Large intestine (tissue), 3 donors: ENCODE data around the gene JMJD7. TPM values are rescaled to one million over a fixed set of nuclear protein-coding genes. Genes with fewer than 3 reads are reported as not detected.

Experiments
- DNase-seq, 2 donors: peaks; one replicate each; pipeline versions ENCODE4 v3.0.0 to v3.0.0-alpha.2; 2013
- H3K27ac ChIP-seq: one replicate; pipeline ENCODE4 v1.5.1; 2013; ENCODE audit warnings: low read length
- H3K27me3 ChIP-seq: 2 replicates; pipeline ENCODE4 v1.6.1; 2013; ENCODE audit warnings: low read length; ENCODE audit not compliant: control insufficient read depth, insufficient read depth
- H3K36me3 ChIP-seq: 2 replicates; pipeline ENCODE4 v1.6.1; 2013; ENCODE audit warnings: low read length; ENCODE audit not compliant: control insufficient read depth, insufficient read depth
- H3K4me1 ChIP-seq: one replicate; pipeline ENCODE4 v1.6.1; 2013; ENCODE audit warnings: low read length; ENCODE audit not compliant: control insufficient read depth, insufficient read depth
- H3K4me3 ChIP-seq: one replicate; pipeline ENCODE4 v1.5.1; 2013; ENCODE audit warnings: low read length
- H3K9me3 ChIP-seq: one replicate; pipeline ENCODE4 v1.6.1; 2013; ENCODE audit warnings: mild to moderate bottlenecking, low read depth, low read length, moderate library complexity; ENCODE audit not compliant: control insufficient read depth
- WGBS: methylation state at CpG from one replicate; pipeline ENCODE4 v1.1.5; 2013; ENCODE audit warnings: low lambda C conversion rate; ENCODE audit not compliant: insufficient coverage; 5-methylcytosine and 5-hydroxymethylcytosine counted together
- polyA plus RNA-seq: library from polyadenylated mRNA; unstranded; fragments of 120-200 nt; gene quantifications from one replicate; pipeline ENCODE4 v1.2.1, GENCODE V29; 2013

JMJD7 gene
- polyA plus RNA-seq, 1 donor = 10.2 TPM

DNA sequence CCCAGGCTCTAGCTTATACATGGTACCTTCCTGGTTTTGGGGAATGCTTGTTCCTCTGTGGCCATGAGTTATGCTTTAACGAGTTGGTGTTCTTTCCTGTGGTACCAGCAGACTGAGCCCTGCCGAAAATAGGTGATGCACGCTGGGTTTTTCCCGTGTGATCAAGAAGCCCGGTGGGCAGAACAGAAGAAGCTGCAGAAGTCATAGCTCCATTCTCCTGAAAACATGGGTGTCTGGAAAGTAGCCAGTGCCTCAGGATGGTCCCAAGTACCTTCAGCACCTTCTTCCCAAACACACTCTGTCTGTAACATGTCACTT, 28.4 kb upstream of the JMJD7 start:
- DNase-seq = no peak
- no CpG with 5 or more reads among the region's 5 CpGs for WGBS
- Histone ChIP-seq H3K36me3 (peaks cover 22% of the 10 kb centered on the region), H3K9me3 (no peaks in the 10 kb centered on the region), H3K27ac (no peak overlapping the region), H3K27me3 (no peaks in the 10 kb centered on the region), H3K4me3 (no peak overlapping the region), H3K4me1 (peaks cover 24% of the 10 kb centered on the region)

DNA sequence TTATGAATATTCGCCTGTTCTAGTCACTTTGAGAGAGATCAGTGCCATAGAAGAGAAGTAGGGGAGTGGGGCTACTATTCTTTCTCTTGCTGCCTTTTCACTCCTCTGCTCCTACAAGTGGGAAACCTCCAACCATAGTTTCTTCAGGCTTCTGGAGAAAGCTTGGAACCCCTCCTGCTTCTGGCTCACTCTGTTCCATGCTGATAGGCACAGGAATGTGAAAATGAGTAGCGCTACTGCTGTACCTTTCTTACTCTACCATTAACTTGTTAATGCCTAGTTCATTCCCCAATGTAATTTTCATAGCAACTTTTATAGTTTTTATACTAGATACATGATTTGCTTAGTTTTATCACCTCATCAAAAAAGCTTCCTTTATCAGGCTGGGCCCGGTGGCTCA, 26.7 kb upstream of the JMJD7 start:
- 90% methylated on average over 2 of the region's 3 CpGs for whole genome bisulfite sequencing
- H3K27me3 ChIP-seq = no peaks in the 10 kb centered on the region
- peaks cover 31% of the 10 kb centered on the region for H3K36me3 ChIP-seq
- H3K4me1 ChIP-seq = peaks cover 15% of the 10 kb centered on the region
- H3K4me3 ChIP-seq = no peak overlapping the region
- no peaks in the 10 kb centered on the region for H3K9me3 ChIP-seq
- DNase-seq = no peak
- H3K27ac ChIP-seq = no peak overlapping the region

DNA sequence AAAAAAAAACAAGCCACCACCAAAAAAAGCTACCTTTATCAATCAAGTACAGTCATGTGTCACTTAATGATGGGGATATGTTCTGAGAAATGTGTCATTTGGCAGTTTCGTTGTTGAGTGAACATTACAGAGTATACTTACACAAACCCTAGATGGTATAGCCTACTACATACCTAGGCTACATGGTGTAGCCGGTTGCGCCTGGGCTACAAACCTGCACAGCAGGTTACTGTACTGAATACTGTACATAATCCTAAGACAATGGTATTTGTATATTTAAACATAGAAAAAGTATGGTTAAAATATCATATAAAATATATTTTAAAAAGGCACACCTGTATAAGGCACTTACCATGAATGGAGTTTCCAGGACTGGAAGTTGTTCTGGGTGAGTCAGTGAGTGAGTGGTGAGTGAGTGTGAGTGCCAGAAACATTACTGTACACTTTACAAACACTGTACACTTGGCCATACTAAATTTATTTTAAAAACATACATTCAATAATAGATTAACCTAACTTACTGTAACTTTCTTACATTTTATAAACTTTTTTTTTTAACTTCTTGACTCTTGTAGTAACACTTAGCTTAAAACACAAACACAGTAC, 25.9 kb upstream of the JMJD7 start:
- no peak for DNase-seq
- peaks cover 31% of the 10 kb centered on the region for H3K36me3 ChIP-seq
- no CpG with 5 or more reads among the region's 3 CpGs for WGBS

DNA sequence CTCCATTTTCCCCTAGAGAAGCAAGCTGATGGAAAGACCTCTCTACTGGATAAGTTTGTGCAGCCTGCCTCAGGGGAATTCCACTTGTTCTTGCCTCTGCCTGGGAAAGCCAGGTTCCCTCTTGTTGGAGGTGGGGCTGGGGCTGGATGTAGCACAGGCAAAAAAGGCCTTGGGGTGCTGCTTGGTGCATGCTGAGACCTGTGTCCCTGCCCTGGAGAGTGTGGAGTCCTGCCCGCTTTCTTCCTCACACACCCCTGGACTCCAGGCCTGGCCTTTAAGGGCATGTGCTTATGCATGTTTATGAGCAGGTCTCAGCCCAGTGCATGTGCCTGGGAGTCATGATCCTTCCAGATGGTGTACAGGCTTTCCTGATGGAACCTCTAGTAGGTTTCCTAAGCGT, 23.5 kb upstream of the JMJD7 start:
- no peak overlapping the region for H3K27ac ChIP-seq
- H3K9me3 ChIP-seq = no peaks in the 10 kb centered on the region
- H3K27me3 ChIP-seq = no peaks in the 10 kb centered on the region
- no CpG with 5 or more reads among the region's 2 CpGs for WGBS
- no peak overlapping the region for H3K4me3 ChIP-seq
- peaks cover 31% of the 10 kb centered on the region for H3K36me3 ChIP-seq
- DNase-seq = no peak
- H3K4me1 ChIP-seq = peaks cover under 1% of the 10 kb centered on the region

More for the DNA sequence above, 25.9 kb upstream of the JMJD7 start:
- peaks cover 9% of the 10 kb centered on the region for H3K4me1 ChIP-seq
- H3K9me3 ChIP-seq = no peaks in the 10 kb centered on the region
- H3K27ac ChIP-seq = no peak overlapping the region
- no peaks in the 10 kb centered on the region for H3K27me3 ChIP-seq
- no peak overlapping the region for H3K4me3 ChIP-seq

DNA sequence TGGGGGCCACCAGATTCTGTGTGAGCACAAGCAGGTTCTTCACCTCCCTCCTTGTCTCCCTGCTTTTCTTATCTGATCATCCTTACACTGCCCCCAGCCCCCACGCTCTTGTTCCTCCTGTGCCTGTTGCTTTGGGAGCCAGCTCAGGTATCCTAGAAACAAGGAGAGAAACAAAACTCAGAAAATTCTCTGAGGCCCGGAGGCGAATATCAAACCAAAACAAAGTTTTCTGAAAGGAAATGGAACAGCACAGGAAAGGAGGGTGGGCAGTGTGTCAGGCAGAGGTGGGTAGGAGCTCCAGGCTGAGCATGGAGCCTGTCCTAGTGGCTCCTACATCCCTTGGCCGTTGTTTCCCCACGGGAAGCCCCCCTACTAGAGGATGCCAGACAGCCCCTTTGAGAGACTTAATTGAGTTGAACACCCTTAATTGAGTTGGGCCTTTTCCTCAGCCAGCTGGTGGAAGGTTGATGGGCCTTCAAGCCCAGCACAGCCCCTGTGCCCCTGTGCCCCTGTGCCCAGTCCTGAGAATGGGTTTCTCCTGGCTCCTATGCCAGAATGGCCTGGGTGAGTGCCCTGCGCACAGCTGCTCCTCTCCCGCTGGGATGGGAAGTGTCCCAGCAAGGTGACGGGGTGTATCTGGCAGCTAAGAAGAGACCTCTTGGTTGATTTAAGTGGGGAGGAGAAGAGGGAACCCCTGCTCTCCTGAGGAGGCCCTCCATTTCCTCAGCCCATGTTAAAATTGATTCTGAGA, 22.8 kb upstream of the JMJD7 start:
- Histone ChIP-seq H3K36me3 (peaks cover 33% of the 10 kb centered on the region), H3K27ac (no peak overlapping the region)
- no CpG with 5 or more reads among the region's 8 CpGs for WGBS

DNA sequence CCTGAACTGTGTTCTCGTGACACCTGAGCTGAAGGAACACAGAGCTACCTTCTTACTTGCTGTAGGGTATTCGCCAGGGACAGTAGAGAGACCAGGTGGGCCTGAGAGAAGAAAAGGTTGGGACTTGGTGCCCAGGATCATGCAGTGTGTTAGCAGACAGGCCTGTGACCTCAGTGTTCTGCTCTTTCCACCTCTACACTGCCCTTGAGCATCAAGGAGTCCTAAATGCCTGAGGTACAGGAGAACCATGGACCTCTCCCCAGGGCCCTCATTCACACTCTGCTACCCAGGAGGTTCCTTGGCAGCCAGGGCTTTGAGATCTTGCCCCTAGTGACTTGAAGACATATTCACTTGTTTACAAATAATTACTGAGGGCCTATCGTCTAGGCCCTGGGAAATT, 22.2 kb upstream of the JMJD7 start:
- Histone ChIP-seq H3K27me3 (no peaks in the 10 kb centered on the region), H3K9me3 (no peaks in the 10 kb centered on the region), H3K4me1 (no peaks in the 10 kb centered on the region), H3K27ac (no peak overlapping the region), H3K36me3 (peaks cover 29% of the 10 kb centered on the region), H3K4me3 (no peak overlapping the region)
- 60% methylated on average over 1 of the region's 3 CpGs for WGBS
- DNase-seq = no peak

More for the DNA sequence above, 22.8 kb upstream of the JMJD7 start:
- Histone ChIP-seq H3K9me3 (no peaks in the 10 kb centered on the region), H3K4me1 (no peaks in the 10 kb centered on the region), H3K27me3 (no peaks in the 10 kb centered on the region), H3K4me3 (no peak overlapping the region)
- no peak for DNase-seq

DNA sequence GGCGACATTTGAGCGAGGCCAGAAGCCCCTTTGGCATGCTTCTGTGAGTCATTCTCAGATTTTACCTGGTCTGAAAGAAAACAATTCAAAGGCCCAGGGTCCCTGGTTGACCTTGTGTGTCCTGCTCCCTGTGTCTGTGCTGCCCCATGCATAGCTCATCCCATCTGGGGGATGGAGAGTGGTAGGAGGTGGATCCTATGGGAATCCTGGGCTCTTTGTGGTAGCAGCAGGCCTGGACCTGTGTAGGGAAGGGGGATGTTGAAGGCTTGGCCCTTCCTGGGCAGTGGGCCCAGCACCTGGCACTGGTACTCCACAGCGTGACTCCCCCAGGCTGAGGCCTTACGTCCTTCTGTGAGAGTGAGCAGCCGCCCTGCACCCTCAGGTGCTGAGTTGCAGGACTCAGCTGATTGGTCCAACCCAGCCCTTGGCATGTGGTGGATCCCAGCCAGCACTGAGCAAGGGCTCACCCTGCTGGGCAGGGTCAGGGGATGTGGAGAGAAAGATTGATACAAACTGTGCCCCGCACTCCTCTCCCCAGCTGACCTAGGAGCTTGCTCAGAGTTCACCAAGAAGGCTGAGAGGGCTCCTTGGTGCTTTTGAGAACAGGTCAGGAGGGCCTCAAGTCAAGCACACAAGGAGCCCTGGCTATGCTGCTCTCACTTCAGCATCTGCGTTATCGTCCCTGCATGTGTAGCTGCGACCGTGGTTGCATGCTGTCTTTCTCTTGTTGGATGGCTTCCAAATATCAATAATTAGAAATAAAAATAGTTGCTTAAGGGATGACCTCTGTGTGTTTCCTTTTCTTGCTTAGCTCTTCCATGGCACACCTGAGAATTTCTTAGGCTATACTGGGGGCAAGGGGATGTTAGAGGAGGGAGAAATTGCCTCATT, 21.4 kb upstream of the JMJD7 start:
- Histone ChIP-seq H3K27ac (no peak overlapping the region), H3K27me3 (no peaks in the 10 kb centered on the region)

DNA sequence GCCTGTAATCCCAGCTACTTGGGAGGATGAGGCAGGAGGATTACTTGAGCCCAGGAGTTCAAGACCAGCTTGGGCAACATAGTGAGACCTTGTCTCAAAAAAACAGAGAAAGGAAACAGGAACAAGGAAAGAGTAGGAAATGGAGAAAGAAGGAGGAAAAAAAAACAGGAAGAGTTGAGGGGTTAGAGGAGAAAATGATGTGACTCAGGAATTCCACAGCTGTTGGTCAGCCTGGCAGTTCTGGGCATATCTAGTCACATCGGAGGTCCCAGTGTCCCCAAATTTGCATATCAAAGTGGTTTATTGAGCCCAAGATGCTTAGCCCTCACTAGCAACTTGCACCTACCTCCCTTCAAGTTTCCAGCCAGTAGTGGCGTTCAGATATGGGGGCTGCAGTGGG, 18.8 kb upstream of the JMJD7 start:
- DNase-seq = no peak
- peaks cover 52% of the 10 kb centered on the region for H3K36me3 ChIP-seq
- H3K9me3 ChIP-seq = no peaks in the 10 kb centered on the region
- H3K4me3 ChIP-seq = no peak overlapping the region
- H3K4me1 ChIP-seq = no peaks in the 10 kb centered on the region
- H3K27ac ChIP-seq = no peak overlapping the region
- WGBS = no CpG with 5 or more reads among the region's 2 CpGs
- H3K27me3 ChIP-seq = no peaks in the 10 kb centered on the region

More for the DNA sequence above, 21.4 kb upstream of the JMJD7 start:
- Histone ChIP-seq H3K4me3 (no peak overlapping the region), H3K36me3 (peaks cover 29% of the 10 kb centered on the region), H3K4me1 (no peaks in the 10 kb centered on the region), H3K9me3 (no peaks in the 10 kb centered on the region)
- no CpG with 5 or more reads among the region's 10 CpGs for whole genome bisulfite sequencing
- peak in 1 of 2 donors; percentile 48 for DNase-seq

DNA sequence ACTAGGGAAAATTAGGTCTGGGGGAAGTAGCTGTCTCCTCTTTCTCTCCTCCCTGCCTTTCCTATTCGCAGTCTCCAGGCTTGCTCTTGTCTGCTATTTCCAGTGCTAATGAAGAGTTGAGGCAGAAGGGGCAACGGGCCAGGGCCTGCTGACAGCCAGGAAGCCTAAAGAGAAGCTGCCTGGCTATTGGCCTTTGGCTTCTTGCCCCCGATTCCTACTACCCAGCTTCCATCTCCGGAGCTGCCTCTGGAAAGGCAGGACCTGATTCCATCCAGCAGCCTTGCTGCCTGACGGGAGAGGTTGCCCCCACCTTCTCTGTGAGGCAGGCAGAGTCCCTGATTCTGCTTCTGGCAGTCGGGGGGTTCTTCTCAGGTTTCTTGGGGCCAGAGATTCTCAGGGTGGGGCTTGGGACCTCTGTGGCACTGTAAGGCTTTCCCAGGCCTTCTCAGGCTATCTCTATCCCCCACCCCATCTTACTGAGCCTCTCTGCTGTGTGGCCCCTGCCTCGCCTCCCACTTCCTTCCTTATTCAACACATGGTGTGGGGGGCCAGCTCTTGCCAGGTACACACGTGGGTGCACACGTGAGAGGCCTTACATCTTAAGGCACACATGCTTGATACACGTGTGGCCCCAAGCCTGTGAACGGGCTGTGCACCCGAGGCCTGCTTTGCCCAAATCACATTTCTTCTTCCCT, 18.2 kb upstream of the JMJD7 start:
- peaks cover 54% of the 10 kb centered on the region for H3K36me3 ChIP-seq
- DNase-seq = no peak
- no peaks in the 10 kb centered on the region for H3K4me1 ChIP-seq
- H3K27me3 ChIP-seq = no peaks in the 10 kb centered on the region
- no peak overlapping the region for H3K4me3 ChIP-seq
- WGBS = no CpG with 5 or more reads among the region's 12 CpGs
- no peaks in the 10 kb centered on the region for H3K9me3 ChIP-seq
- H3K27ac ChIP-seq = no peak overlapping the region
